ENCODE measurements around the gene DNASE1L1. TPM values are rescaled to one million over a fixed set of nuclear protein-coding genes. Genes with fewer than 3 reads are reported as not detected.
"Not testable (repeated sequence)": the region's sequence is repeated elsewhere in the genome, so short reads cannot be mapped to it uniquely, and the experiment has no call there.

Gene DNASE1L1
- total RNA-seq, 4 donors from 2014 or later: 15.9 to 156 (median 36.9) TPM

- H3K36me3 ChIP-seq; DNase-seq; H3K9me3 ChIP-seq; in situ Hi-C loops (cut with MboI; ENCODE audit: low pct_ligation_motif_present in 1 of 4, low pct_unique_long_range_greater_than_20kb in 1 of 4, low sequenced_read_pairs in 3 of 4); H3K27me3 ChIP-seq; H3K4me3 ChIP-seq; H3K4me1 ChIP-seq; intact Hi-C loops (cut with DNase I; ENCODE audit: low total_unique reads); H3K27ac ChIP-seq: not testable (repeated sequence)
- no CpG with 5 or more reads among the region's 16 CpGs for WGBS, 2 donors (ENCODE audit: low coverage in 1 of 2)
Measured at GRCh38 chrX:154388649-154389048, 20.4 kb downstream of the DNASE1L1 start.

DNA sequence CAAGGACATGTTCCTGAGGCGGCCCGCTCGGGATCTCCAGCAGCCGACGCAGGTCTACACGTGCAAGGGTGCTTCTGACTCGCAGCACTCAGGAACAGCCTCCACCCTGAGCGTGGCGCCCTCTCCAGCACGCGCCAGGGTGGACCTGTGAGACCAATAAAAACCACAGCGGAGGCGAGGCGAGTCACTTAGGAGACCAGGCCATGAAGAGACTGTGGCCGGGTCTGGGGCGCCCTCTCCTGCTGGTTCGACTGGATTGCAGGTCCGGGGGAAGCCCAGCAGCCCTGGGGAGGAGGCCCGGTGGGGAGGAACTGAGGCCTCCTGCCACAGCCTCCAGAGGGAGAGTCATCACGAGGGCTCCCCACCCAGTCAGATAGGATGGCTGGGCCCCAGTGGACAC is 21.0 kb downstream of the DNASE1L1 start:
- DNase-seq; H3K9me3 ChIP-seq; in situ Hi-C loops (cut with MboI; ENCODE audit: low pct_ligation_motif_present in 1 of 4, low pct_unique_long_range_greater_than_20kb in 1 of 4, low sequenced_read_pairs in 3 of 4); intact Hi-C loops (cut with DNase I; ENCODE audit: low total_unique reads); H3K27ac ChIP-seq; H3K36me3 ChIP-seq; H3K27me3 ChIP-seq; H3K4me1 ChIP-seq; H3K4me3 ChIP-seq: not testable (repeated sequence)
- no CpG with 5 or more reads among the region's 20 CpGs for WGBS, 2 donors (ENCODE audit: low coverage in 1 of 2)

GRCh38 chrX:154384284-154384892 is 24.7 kb downstream of the DNASE1L1 start:
- intact Hi-C loops (cut with DNase I; ENCODE audit: low total_unique reads) (no loop called here), in situ Hi-C loops (cut with MboI; ENCODE audit: low pct_ligation_motif_present in 1 of 4, low pct_unique_long_range_greater_than_20kb in 1 of 4, low sequenced_read_pairs in 3 of 4) (no loop called here)
- no peak for DNase-seq
- H3K4me3 ChIP-seq: no peak overlapping the region
- TF ChIP-seq EP300 (IDR thresholded peaks at IDR 0.05; ENCODE audit: low read depth): no peak
- TF ChIP-seq POLR2AphosphoS5 (IDR thresholded peaks at IDR 0.05): no peak
- TF ChIP-seq POLR2A (IDR thresholded peaks at IDR 0.05): no peak
- TF ChIP-seq, protein P1, sequence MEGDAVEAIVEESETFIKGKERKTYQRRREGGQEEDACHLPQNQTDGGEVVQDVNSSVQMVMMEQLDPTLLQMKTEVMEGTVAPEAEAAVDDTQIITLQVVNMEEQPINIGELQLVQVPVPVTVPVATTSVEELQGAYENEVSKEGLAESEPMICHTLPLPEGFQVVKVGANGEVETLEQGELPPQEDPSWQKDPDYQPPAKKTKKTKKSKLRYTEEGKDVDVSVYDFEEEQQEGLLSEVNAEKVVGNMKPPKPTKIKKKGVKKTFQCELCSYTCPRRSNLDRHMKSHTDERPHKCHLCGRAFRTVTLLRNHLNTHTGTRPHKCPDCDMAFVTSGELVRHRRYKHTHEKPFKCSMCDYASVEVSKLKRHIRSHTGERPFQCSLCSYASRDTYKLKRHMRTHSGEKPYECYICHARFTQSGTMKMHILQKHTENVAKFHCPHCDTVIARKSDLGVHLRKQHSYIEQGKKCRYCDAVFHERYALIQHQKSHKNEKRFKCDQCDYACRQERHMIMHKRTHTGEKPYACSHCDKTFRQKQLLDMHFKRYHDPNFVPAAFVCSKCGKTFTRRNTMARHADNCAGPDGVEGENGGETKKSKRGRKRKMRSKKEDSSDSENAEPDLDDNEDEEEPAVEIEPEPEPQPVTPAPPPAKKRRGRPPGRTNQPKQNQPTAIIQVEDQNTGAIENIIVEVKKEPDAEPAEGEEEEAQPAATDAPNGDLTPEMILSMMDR (IDR thresholded peaks at IDR 0.05): peak in 2 of 5 experiments; percentile 9 to 16
- no peaks in the 10 kb centered on the region for H3K36me3 ChIP-seq
- no peaks in the 10 kb centered on the region for H3K9me3 ChIP-seq
- H3K27me3 ChIP-seq: no peaks in the 10 kb centered on the region
- 71% methylated on average over 8 of the region's 8 CpGs; no CpG with 5 or more reads in 1 of the 2 donors for WGBS, 2 donors (ENCODE audit: low coverage in 1 of 2)
- peaks cover 0 to 12% (median 5%) of the 10 kb centered on the region in 4 donors for H3K4me1 ChIP-seq
- H3K27ac ChIP-seq: peak overlapping the region in 2 of 4 donors; percentile 6 to 40

DNA sequence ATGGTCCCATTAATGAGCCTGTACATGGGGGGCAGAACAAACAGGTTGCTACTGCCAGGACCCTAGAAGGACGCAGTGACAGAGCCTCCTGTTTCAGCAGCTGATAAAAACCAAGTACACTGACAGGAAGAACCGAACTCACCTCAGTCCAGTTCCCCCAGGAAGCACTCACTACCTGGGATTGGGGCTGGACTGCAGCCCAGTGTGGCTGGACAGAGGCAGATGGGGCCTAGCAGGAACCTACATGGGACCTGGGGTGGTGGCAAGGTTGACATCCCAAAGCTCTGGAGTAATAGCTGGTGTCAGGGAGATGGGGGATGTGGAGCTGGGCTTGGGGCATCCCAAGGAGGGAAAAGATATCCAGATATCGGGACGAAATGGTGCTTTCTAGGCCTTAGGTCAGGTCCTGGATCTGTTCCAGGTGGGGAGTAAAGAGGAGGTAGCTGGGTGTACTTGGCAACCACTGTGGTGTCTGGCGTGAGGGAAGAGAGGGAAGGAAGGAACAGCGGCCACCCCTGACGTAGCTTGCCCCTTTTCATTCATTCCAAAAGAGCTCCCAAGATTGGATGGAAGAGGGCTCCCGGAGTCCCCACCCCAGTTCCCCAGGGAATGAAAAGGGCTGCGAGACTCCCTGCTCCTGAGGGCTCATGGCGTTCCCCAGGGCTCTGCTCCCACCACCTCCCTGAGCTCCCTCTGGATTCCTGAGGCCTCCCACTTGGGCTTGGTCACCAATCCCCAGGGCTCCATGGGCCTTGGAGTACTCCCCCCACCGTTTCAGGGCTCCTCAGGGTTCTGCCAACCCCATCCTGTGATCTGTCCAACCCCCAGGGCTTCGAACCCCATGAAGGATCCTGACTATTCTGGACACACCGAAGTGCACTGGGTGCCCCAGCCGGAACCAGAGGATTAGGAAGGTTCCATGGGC is 25.4 kb downstream of the DNASE1L1 start:
- Histone ChIP-seq H3K36me3 (no peaks in the 10 kb centered on the region), H3K27ac (peak overlapping the region in 2 of 4 donors; percentile 17 to 40), H3K4me1 (peaks cover 0 to 12% (median 5%) of the 10 kb centered on the region in 4 donors), H3K4me3 (no peak overlapping the region), H3K27me3 (no peaks in the 10 kb centered on the region), H3K9me3 (no peaks in the 10 kb centered on the region)
- in situ Hi-C loops (cut with MboI; ENCODE audit: low pct_ligation_motif_present in 1 of 4, low pct_unique_long_range_greater_than_20kb in 1 of 4, low sequenced_read_pairs in 3 of 4) (no loop called here), intact Hi-C loops (cut with DNase I; ENCODE audit: low total_unique reads) (no loop called here)
- 78% methylated on average over 13 of the region's 14 CpGs; no CpG with 5 or more reads in 1 of the 2 donors for WGBS, 2 donors (ENCODE audit: low coverage in 1 of 2)
- DNase-seq: no peak
- TF ChIP-seq POLR2A (IDR thresholded peaks at IDR 0.05): no peak
- TF ChIP-seq POLR2AphosphoS5 (IDR thresholded peaks at IDR 0.05): no peak
- TF ChIP-seq, protein P1 (IDR thresholded peaks at IDR 0.05): no peak
- no peak for TF ChIP-seq EP300 (IDR thresholded peaks at IDR 0.05; ENCODE audit: low read depth)

DNA sequence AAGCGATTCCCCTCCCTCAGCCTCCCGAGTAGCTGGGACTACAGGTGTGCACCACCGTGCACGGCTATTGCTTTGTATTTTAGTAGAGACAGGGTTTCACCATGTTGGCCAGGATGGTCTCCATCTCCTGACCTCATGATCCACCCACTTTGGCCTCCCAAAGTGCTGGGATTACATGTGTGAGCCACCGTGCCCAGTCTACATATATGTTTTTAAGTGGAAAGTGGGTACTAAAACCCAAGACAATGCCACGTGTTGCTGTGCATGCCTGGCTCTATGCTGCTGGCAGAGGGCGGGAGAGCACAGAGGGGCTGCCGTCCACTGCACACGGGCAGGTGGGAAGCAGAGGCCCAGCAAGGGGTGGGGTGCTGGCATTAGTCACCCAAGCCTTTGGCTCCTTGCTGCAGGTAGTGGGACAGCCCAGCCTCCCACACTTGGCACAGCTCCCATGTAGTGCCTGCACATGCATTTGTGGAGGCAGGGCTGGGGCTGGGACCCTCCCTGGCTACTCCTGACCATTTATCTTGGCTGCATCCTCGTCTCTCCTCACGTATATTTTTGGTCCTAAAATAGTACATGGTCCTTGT is 26.5 kb downstream of the DNASE1L1 start:
- no peak for DNase-seq
- H3K9me3 ChIP-seq: no peaks in the 10 kb centered on the region
- H3K36me3 ChIP-seq: no peaks in the 10 kb centered on the region
- TF ChIP-seq EP300 (IDR thresholded peaks at IDR 0.05; ENCODE audit: low read depth): no peak
- TF ChIP-seq POLR2A (IDR thresholded peaks at IDR 0.05): no peak
- TF ChIP-seq POLR2AphosphoS5 (IDR thresholded peaks at IDR 0.05): no peak
- TF ChIP-seq, protein P1 (IDR thresholded peaks at IDR 0.05): no peak
- 72 to 100% methylated on average over 1 to 11 of the region's 11 CpGs for WGBS, 2 donors (ENCODE audit: low coverage in 1 of 2)
- no peak overlapping the region for H3K27ac ChIP-seq
- peaks cover 0 to 17% (median 7%) of the 10 kb centered on the region in 4 donors for H3K4me1 ChIP-seq
- no peaks in the 10 kb centered on the region for H3K27me3 ChIP-seq
- intact Hi-C loops (cut with DNase I; ENCODE audit: low total_unique reads): no loop called here
- in situ Hi-C loops (cut with MboI; ENCODE audit: low pct_ligation_motif_present in 1 of 4, low pct_unique_long_range_greater_than_20kb in 1 of 4, low sequenced_read_pairs in 3 of 4): no loop called here
- no peak overlapping the region for H3K4me3 ChIP-seq

Data from transverse colon (tissue), 4 donors.